HepG2 (cell line): ENCODE results near the gene HCRTR1. TPM values are rescaled to one million over a fixed set of nuclear protein-coding genes. Genes with fewer than 3 reads are reported as not detected.

Experiments used
- ATAC-seq: fragments of 200-7000 bp; cut with Tn5 transposase; 3 replicates; pipeline ENCODE4 v1.9.1; 2020; ENCODE audit warnings: mild to moderate bottlenecking, moderate library complexity
- BruUV-seq: library from RNA; stranded (reverse); fragments of 400-500 nt; replicated peaks from 2 replicates; lab custom pipeline; 2021; lab: Mats Ljungman, UMichigan
- CTCF ChIA-PET: fragments of 300-600 bp; formaldehyde crosslinking; extraction: SDS; loops from one replicate; lab custom pipeline; 2021; ENCODE audit warnings: low total read pairs, inconsistent platforms, low intra/inter-chr PET ratio; lab: Yijun Ruan, JAX
- POLR2A ChIA-PET: fragments of 350-600 bp; sonication (Branson Sonifier 250); formaldehyde crosslinking; loops from one replicate; lab custom pipeline; 2020; ENCODE audit warnings: antibody characterized with exemption, inconsistent platforms; lab: Yijun Ruan, JAX
- DNase-seq: peaks from one replicate; pipeline ENCODE4 v3.0.0-alpha.2; 2015; ENCODE audit warnings: low spot score
- FAIRE-seq: peaks from 3 replicates; lab custom pipeline; 2011; peaks lifted over from hg19 to GRCh38; lab: Jason Lieb, UNC
- H2AFZ ChIP-seq: one replicate; pipeline ENCODE4 v1.6.1; 2011; ENCODE audit warnings: low read length, inconsistent platforms
- H3K27ac ChIP-seq: fragments of 300-600 bp; 3 replicates; pipeline ENCODE4 v1.8.0; 2011; ENCODE audit warnings: mixed run types, mild to moderate bottlenecking, mixed read lengths, low read length, inconsistent platforms; ENCODE audit not compliant: insufficient read depth; ENCODE audit errors: extremely low read length
- H3K27me3 ChIP-seq, 2 experiments: fragments of 200-600 bp in 1 of 2; 2 replicates in 1 of 2; 3 replicates in 1 of 2; pipeline versions ENCODE4 v1.6.0 to v1.8.0; 2011; ENCODE audit warnings: low read length in 2 of 2, mild to moderate bottlenecking in 2 of 2, moderate library complexity in 2 of 2, inconsistent platforms in 1 of 2; ENCODE audit not compliant: insufficient read depth in 2 of 2, control insufficient read depth in 1 of 2
- H3K36me3 ChIP-seq, 2 experiments: fragments of 200-600 bp in 1 of 2; replicated peaks in 1 of 2; 2 replicates in 1 of 2; 3 replicates in 1 of 2; pipeline versions ENCODE4 v1.5.1 to v1.8.0; 2011; ENCODE audit warnings: low read length in 2 of 2, inconsistent platforms in 1 of 2; ENCODE audit not compliant: insufficient read depth in 2 of 2, control insufficient read depth in 1 of 2
- H3K4me1 ChIP-seq: 2 replicates; pipeline ENCODE4 v1.5.1; 2012; ENCODE audit warnings: low read length, inconsistent platforms; ENCODE audit not compliant: insufficient read depth
- H3K4me2 ChIP-seq: 2 replicates; pipeline ENCODE4 v1.6.0; 2011; ENCODE audit warnings: low read depth, low read length, inconsistent platforms
- H3K4me3 ChIP-seq, 3 experiments: fragments of 200-600 bp in 1 of 3; sonication (generic), shearing (Covaris generic) in 1 of 3; replicated peaks in 1 of 3; 2 replicates each; pipeline ENCODE4 v1.5.1; 2011 to 2016; ENCODE audit warnings: low read length in 3 of 3, inconsistent platforms in 2 of 3, low read depth in 2 of 3, mild to moderate bottlenecking in 2 of 3, control low read depth in 1 of 3, mixed read lengths in 1 of 3; ENCODE audit not compliant: insufficient read depth in 1 of 3
- H3K79me2 ChIP-seq: one replicate; pipeline ENCODE4 v1.6.1; 2011; ENCODE audit warnings: low read length, inconsistent platforms; ENCODE audit not compliant: insufficient read depth
- H3K9ac ChIP-seq: 2 replicates; pipeline ENCODE4 v1.6.0; 2011; ENCODE audit warnings: mild to moderate bottlenecking, low read depth, low read length, inconsistent platforms; ENCODE audit not compliant: insufficient read depth
- H3K9me3 ChIP-seq: 2 replicates; pipeline ENCODE4 v1.5.1; 2012; ENCODE audit warnings: mild to moderate bottlenecking, low read length
- H4K20me1 ChIP-seq: 2 replicates; pipeline ENCODE4 v1.6.0; 2011; ENCODE audit warnings: inconsistent platforms, mild to moderate bottlenecking, low read length, moderate library complexity; ENCODE audit not compliant: insufficient read depth
- BRD4 ChIP-seq: sonication (generic); formaldehyde crosslinking; IDR thresholded peaks from 2 replicates; pipeline ENCODE4 v1.4.0; 2020; ENCODE audit warnings: missing genetic modification reagents
- CERS6 ChIP-seq: sonication (generic); formaldehyde crosslinking; IDR thresholded peaks from 2 replicates; pipeline ENCODE4 v1.5.0; 2020; ENCODE audit warnings: missing genetic modification reagents
- EED ChIP-seq: sonication (generic); formaldehyde crosslinking; IDR thresholded peaks from 2 replicates; pipeline ENCODE4 v1.5.0; 2020; ENCODE audit warnings: mild to moderate bottlenecking, missing genetic modification reagents
- GLMP ChIP-seq: sonication (generic); formaldehyde crosslinking; IDR thresholded peaks from 2 replicates; pipeline ENCODE4 v1.9.0; 2021; ENCODE audit warnings: missing genetic modification reagents, mild to moderate bottlenecking, borderline replicate concordance
- HDAC6 ChIP-seq: fragments of 200-600 bp; sonication (generic); IDR thresholded peaks from 2 replicates; pipeline ENCODE4 v1.7.0; 2017; ENCODE audit warnings: mild to moderate bottlenecking, antibody characterized with exemption, low read length, low read depth
- KDM5B ChIP-seq: sonication (generic); formaldehyde crosslinking; IDR thresholded peaks from 2 replicates; pipeline ENCODE4 v1.4.0; 2020; ENCODE audit warnings: missing genetic modification reagents, mild to moderate bottlenecking, borderline replicate concordance
- MXD4 ChIP-seq: IDR thresholded peaks from 2 replicates; pipeline ENCODE4 v1.6.1; 2016; ENCODE audit warnings: mild to moderate bottlenecking, missing biosample characterization, missing genetic modification reagents
- PHF20 ChIP-seq: sonication (generic); formaldehyde crosslinking; IDR thresholded peaks from 2 replicates; pipeline ENCODE4 v1.5.0; 2020; ENCODE audit warnings: mild to moderate bottlenecking, missing genetic modification reagents
- SIX1 ChIP-seq: sonication (generic); formaldehyde crosslinking; IDR thresholded peaks from 2 replicates; pipeline ENCODE4 v1.4.0; 2020; ENCODE audit warnings: missing genetic modification reagents, borderline replicate concordance
- ZC3H13 ChIP-seq: sonication (generic); formaldehyde crosslinking; IDR thresholded peaks from 2 replicates; pipeline ENCODE4 v1.8.1; 2023; ENCODE audit warnings: mild to moderate bottlenecking, missing genetic modification reagents, moderate library complexity
- ZMYM3 ChIP-seq: sonication (generic); formaldehyde crosslinking; IDR thresholded peaks from 2 replicates; pipeline ENCODE4 v1.5.1; 2020; ENCODE audit warnings: mild to moderate bottlenecking, missing genetic modification reagents
- ZNF251 ChIP-seq: sonication (generic); formaldehyde crosslinking; IDR thresholded peaks from 2 replicates; pipeline ENCODE4 v1.9.0; 2021; ENCODE audit warnings: mild to moderate bottlenecking, missing genetic modification reagents
- ZNF33A ChIP-seq: sonication (generic); formaldehyde crosslinking; IDR thresholded peaks from 2 replicates; pipeline ENCODE4 v1.5.1; 2020; ENCODE audit warnings: missing genetic modification reagents, mild to moderate bottlenecking, moderate library complexity, borderline replicate concordance
- ZNF362 ChIP-seq: sonication (generic); formaldehyde crosslinking; IDR thresholded peaks from 2 replicates; pipeline ENCODE4 v1.4.0; 2020; ENCODE audit warnings: missing genetic modification reagents, mild to moderate bottlenecking, borderline replicate concordance
- ZNF557 ChIP-seq: sonication (generic); formaldehyde crosslinking; IDR thresholded peaks from 2 replicates; pipeline ENCODE4 v1.4.0; 2020; ENCODE audit warnings: missing genetic modification reagents
- ZNF672 ChIP-seq: sonication (generic); formaldehyde crosslinking; IDR thresholded peaks from 2 replicates; pipeline ENCODE4 v1.8.1; 2022; ENCODE audit warnings: missing genetic modification reagents
- ZNF792 ChIP-seq: IDR thresholded peaks from 2 replicates; pipeline ENCODE4 v1.6.1; 2016
- ZNF816 ChIP-seq: sonication (generic); formaldehyde crosslinking; IDR thresholded peaks from 2 replicates; pipeline ENCODE4 v1.8.0; 2022; ENCODE audit warnings: missing genetic modification reagents, mild to moderate bottlenecking, borderline replicate concordance
- WGBS: methylation state at CpG from one replicate; pipeline ENCODE4 v1.1.6; 2017; ENCODE audit warnings: low lambda C conversion rate; 5-methylcytosine and 5-hydroxymethylcytosine counted together
- in situ Hi-C: cut with HindIII; loops from 2 replicates; pipeline ENCODE4 v1.10.0; 2017; ENCODE audit warnings: low pct_unique_long_range_greater_than_20kb; ENCODE audit not compliant: extremely low pct_ligation_motif_present
- intact Hi-C: fragments of 100-400 bp; cut with micrococcal nuclease; formaldehyde crosslinking; loops from one replicate; pipeline ENCODE4 v1.10.0; 2022; ENCODE audit not compliant: unreplicated experiment
- polyA plus RNA-seq, 8 experiments: library from polyadenylated mRNA; depleted of rRNA in 3 of 8; stranded (reverse) in 7 of 8; unstranded in 1 of 8; fragments of >200 nt; fragmentation: Illumina TruSeq in 4 of 8; extraction: Trizol in 4 of 8; gene quantifications; 2 replicates each; pipeline versions ENCODE4 v1.2.1 to v1.2.3, GENCODE V29; 2011 to 2016; ENCODE audit warnings: low read depth in 4 of 8, missing spikeins in 1 of 8, mixed read lengths in 1 of 8; ENCODE audit not compliant: insufficient read depth in 1 of 8
- total RNA-seq, 5 experiments: library from RNA; depleted of rRNA; stranded (reverse); fragments of >200 nt; fragmentation: Illumina TruSeq; extraction: Trizol; gene quantifications; 2 replicates each; pipeline ENCODE4 v1.2.3, GENCODE V29; 2016; ENCODE audit warnings: low read depth in 1 of 5
- TF ChIP-seq, protein P1 (sequence below): sonication (generic); formaldehyde crosslinking; IDR thresholded peaks from 2 replicates; pipeline ENCODE4 v1.4.0; 2020; ENCODE audit warnings: mild to moderate bottlenecking, missing genetic modification reagents, borderline replicate concordance

Gene HCRTR1
- total and polyA plus RNA-seq, 2 of the 13 experiments (the other 11 are each of a cell fraction or from before 2014, with no cell fraction given), result not detected

- Histone ChIP-seq H3K4me2 (no peak overlapping the region), H3K79me2 (no peaks in the 10 kb centered on the region), H3K36me3 (no peaks in the 10 kb centered on the region), H3K27me3 (no peaks in the 10 kb centered on the region), H3K9me3 (no peaks in the 10 kb centered on the region)
- intact Hi-C loops, result no loop called here
- in situ Hi-C loops, result no loop called here
- TF ChIP-seq ZNF251 (CRISPR knock-in tag) (no peak), CERS6 (no peak), PHF20 (no peak), ZNF33A (CRISPR knock-in tag) (no peak), SIX1 (no peak), ZNF557 (CRISPR knock-in tag) (no peak), HDAC6 (no peak), KDM5B (no peak), GLMP (CRISPR knock-in tag) (no peak), ZNF672 (CRISPR knock-in tag) (no peak), MXD4 (no peak), ZMYM3 (no peak), ZC3H13 (CRISPR knock-in tag) (no peak), ZNF816 (CRISPR knock-in tag) (no peak), BRD4 (CRISPR knock-in tag) (no peak), ZNF792 (no peak), EED (CRISPR knock-in tag) (no peak), ZNF362 (CRISPR knock-in tag) (no peak)
- TF ChIP-seq, protein P1, sequence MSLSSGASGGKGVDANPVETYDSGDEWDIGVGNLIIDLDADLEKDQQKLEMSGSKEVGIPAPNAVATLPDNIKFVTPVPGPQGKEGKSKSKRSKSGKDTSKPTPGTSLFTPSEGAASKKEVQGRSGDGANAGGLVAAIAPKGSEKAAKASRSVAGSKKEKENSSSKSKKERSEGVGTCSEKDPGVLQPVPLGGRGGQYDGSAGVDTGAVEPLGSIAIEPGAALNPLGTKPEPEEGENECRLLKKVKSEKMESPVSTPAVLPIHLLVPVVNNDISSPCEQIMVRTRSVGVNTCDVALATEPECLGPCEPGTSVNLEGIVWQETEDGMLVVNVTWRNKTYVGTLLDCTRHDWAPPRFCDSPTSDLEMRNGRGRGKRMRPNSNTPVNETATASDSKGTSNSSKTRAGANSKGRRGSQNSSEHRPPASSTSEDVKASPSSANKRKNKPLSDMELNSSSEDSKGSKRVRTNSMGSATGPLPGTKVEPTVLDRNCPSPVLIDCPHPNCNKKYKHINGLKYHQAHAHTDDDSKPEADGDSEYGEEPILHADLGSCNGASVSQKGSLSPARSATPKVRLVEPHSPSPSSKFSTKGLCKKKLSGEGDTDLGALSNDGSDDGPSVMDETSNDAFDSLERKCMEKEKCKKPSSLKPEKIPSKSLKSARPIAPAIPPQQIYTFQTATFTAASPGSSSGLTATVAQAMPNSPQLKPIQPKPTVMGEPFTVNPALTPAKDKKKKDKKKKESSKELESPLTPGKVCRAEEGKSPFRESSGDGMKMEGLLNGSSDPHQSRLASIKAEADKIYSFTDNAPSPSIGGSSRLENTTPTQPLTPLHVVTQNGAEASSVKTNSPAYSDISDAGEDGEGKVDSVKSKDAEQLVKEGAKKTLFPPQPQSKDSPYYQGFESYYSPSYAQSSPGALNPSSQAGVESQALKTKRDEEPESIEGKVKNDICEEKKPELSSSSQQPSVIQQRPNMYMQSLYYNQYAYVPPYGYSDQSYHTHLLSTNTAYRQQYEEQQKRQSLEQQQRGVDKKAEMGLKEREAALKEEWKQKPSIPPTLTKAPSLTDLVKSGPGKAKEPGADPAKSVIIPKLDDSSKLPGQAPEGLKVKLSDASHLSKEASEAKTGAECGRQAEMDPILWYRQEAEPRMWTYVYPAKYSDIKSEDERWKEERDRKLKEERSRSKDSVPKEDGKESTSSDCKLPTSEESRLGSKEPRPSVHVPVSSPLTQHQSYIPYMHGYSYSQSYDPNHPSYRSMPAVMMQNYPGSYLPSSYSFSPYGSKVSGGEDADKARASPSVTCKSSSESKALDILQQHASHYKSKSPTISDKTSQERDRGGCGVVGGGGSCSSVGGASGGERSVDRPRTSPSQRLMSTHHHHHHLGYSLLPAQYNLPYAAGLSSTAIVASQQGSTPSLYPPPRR (CRISPR knock-in tag), result no peak
- TF ChIP-seq, all 625 proteins: peak for 0
- 86% methylated on average over 10 of the region's 12 CpGs for WGBS
- Histone ChIP-seq H2AFZ (no peak overlapping the region), H3K9ac (no peak overlapping the region), H4K20me1 (no peaks in the 10 kb centered on the region), H3K27ac (no peak overlapping the region), H3K4me3 (no peak overlapping the region), H3K4me1 (peaks cover 10% of the 10 kb centered on the region)
- ATAC-seq (no peak), DNase-seq (no peak), FAIRE-seq (no peak)
- ChIA-PET CTCF (interaction anchor here (1.0 to 2.2 kb wide), 2 partner anchors 43 to 53 kb away, joined by 3 to 22 read pairs; no protein-coding TSS in a partner anchor), POLR2A (interaction anchor here (1.4 kb wide), 1 partner anchor 41 kb away, joined by 3 read pairs; the partner anchor contains the start of gene COL16A1)
- no TSS peak for BruUV-seq
These were observed 45.0 kb downstream of the HCRTR1 start for GRCh38 chr1:31662463-31662862.
